ENCODE measurements around the gene ARF1.

Gene ARF1

GRCh38 chr1:228050571-228051231 is 31.8 kb upstream of the ARF1 start:
- no peak for DNase-seq

- DNase-seq, result no peak
Observed at GRCh38 chr1:228058172-228058948, 24.1 kb upstream of the ARF1 start.

DNA sequence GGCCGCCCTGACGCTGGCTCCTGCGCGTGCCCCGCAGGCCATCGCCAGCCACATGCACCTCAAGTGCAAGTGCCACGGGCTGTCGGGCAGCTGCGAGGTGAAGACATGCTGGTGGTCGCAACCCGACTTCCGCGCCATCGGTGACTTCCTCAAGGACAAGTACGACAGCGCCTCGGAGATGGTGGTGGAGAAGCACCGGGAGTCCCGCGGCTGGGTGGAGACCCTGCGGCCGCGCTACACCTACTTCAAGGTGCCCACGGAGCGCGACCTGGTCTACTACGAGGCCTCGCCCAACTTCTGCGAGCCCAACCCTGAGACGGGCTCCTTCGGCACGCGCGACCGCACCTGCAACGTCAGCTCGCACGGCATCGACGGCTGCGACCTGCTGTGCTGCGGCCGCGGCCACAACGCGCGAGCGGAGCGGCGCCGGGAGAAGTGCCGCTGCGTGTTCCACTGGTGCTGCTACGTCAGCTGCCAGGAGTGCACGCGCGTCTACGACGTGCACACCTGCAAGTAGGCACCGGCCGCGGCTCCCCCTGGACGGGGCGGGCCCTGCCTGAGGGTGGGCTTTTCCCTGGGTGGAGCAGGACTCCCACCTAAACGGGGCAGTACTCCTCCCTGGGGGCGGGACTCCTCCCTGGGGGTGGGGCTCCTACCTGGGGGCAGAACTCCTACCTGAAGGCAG is 23.4 kb upstream of the ARF1 start:
- no peak for DNase-seq

DNA sequence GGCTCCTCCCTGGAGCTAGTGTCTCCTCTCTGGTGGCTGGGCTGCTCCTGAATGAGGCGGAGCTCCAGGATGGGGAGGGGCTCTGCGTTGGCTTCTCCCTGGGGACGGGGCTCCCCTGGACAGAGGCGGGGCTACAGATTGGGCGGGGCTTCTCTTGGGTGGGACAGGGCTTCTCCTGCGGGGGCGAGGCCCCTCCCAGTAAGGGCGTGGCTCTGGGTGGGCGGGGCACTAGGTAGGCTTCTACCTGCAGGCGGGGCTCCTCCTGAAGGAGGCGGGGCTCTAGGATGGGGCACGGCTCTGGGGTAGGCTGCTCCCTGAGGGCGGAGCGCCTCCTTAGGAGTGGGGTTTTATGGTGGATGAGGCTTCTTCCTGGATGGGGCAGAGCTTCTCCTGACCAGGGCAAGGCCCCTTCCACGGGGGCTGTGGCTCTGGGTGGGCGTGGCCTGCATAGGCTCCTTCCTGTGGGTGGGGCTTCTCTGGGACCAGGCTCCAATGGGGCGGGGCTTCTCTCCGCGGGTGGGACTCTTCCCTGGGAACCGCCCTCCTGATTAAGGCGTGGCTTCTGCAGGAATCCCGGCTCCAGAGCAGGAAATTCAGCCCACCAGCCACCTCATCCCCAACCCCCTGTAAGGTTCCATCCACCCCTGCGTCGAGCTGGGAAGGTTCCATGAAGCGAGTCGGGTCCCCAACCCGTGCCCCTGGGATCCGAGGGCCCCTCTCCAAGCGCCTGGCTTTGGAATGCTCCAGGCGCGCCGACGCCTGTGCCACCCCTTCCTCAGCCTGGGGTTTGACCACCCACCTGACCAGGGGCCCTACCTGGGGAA is 22.7 kb upstream of the ARF1 start:
- DNase-seq, result no peak

DNA sequence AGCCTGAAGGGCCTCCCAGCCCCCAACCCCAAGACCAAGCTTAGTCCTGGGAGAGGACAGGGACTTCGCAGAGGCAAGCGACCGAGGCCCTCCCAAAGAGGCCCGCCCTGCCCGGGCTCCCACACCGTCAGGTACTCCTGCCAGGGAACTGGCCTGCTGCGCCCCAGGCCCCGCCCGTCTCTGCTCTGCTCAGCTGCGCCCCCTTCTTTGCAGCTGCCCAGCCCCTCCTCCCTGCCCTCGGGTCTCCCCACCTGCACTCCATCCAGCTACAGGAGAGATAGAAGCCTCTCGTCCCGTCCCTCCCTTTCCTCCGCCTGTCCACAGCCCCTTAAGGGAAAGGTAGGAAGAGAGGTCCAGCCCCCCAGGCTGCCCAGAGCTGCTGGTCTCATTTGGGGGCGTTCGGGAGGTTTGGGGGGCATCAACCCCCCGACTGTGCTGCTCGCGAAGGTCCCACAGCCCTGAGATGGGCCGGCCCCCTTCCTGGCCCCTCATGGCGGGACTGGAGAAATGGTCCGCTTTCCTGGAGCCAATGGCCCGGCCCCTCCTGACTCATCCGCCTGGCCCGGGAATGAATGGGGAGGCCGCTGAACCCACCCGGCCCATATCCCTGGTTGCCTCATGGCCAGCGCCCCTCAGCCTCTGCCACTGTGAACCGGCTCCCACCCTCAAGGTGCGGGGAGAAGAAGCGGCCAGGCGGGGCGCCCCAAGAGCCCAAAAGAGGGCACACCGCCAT is 21.9 kb upstream of the ARF1 start:
- DNase-seq, result no peak

DNA sequence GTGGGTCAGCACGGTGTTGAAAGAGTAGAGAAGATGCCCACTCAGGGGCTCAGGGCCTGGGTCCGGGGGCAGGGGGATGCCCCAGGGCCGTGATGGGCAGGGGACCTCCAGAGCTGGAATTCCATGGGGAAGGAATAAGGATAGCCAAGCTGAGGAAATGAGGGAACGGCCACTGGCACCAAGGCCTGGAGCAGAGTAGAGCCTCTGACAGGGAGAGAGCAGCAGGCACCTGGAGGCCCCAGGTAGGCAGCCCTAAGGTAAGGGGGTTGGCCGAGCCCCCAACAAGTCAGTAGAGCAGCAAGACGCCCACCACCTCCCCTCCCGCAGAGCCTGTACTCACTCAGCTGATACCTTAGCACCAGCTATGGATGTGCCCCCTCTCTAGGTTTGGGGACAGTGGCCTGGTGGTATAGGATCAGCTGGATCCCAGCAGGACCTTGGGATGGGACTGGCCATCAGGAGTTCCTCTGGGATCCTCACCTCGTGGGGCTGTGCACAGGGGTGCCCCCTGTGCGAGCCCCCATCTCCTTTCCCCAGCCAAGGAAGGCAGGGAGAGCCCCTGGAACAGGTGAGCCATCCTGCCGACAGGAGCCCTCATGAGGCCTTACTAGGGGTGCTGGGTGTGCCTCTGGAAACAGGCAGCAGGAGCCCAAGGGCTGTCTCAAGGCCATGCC is 21.0 kb upstream of the ARF1 start:
- no peak for DNase-seq

- no peak for DNase-seq
Observed at GRCh38 chr1:228062085-228062791, 20.3 kb upstream of the ARF1 start.

- DNase-seq, result no peak
Observed at GRCh38 chr1:228062812-228063211, 19.7 kb upstream of the ARF1 start.

GRCh38 chr1:228063251-228064191 is 19.0 kb upstream of the ARF1 start:
- no peak for DNase-seq

- no peak for DNase-seq
Observed at GRCh38 chr1:228064296-228064695, 18.2 kb upstream of the ARF1 start.

DNA sequence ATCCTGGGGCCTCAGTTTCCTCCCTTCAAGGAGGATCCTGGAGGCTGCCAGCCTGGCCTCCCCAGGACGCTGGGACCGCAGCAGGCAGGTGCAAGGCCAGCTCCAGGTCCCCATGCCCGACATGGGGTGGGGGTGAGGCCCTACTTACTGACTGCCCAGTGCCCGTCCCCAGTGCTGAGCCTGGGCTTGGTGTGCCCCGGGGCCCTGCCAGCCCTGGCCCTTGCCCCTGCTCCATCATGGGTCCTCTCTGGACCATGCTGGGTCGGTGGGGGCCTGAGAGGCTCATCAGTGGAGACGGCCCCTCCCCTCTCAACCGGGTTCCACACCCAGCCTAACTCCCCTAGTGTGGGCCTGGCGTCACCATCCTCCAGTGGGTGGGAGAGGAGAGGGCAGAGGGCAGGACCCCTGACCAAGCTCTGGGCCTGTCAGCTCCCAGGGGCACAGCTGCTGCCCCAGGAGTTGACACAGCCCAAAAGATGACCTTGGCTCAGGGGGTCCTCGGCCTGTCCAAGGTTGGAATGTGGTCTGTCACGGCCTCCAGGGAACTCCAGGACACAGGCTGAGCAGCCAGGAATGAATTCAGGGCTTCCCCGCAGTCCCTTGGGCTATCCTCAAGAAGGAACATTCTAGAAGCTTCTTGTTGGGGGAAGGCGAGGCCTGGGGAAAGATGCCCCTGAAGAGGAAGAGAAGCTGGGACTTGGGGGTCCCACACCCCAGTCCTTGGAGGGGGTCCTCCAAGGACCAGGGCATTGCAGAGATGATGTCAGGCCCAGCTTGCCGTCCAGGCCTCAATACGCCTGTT is 17.6 kb upstream of the ARF1 start:
- DNase-seq, result no peak

GRCh38 chr1:228065543-228066347 is 16.8 kb upstream of the ARF1 start:
- DNase-seq, result no peak

GRCh38 chr1:228066416-228066815 is 16.1 kb upstream of the ARF1 start:
- no peak for DNase-seq

- no peak for DNase-seq
Observed at GRCh38 chr1:228066891-228067654, 15.4 kb upstream of the ARF1 start.

DNA sequence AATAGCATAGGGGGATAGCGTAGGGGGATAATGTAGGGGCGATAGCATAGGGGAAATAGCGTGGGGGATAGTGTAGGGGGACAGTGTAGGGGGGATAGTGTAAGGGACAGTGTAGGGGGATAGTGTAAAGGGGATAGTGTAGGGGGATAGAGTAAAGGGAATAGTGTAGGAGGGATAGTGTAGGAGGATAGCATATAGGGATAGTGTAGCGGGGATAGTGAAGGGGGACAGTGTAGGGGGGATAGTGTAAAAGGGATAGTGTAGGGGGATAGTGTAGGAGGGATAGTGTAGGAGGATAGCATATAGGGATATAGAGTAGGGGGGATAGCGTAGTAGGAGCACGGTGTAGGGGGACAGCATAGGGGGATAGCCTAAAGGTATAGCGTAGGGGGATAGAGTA is 14.1 kb upstream of the ARF1 start:
- no peak for DNase-seq

GRCh38 chr1:228070173-228070572 is 12.3 kb upstream of the ARF1 start:
- no peak for DNase-seq

GRCh38 chr1:228070851-228071250 is 11.7 kb upstream of the ARF1 start:
- no peak for DNase-seq

Data from NCI-H1694 treated with DMSO at 0.1 percent for 48 hours (cell line).